SU-DHL-6 (cell line): ENCODE measurements around the gene BCAS3.

ENCODE experiments used
- H2AFZ ChIP-seq: fragments of 200-600 bp; sonication (generic); 2 replicates; pipeline ENCODE4 v1.6.1; 2014; ENCODE audit warnings: low read depth, mild to moderate bottlenecking, moderate library complexity, mixed read lengths, antibody characterized with exemption, low read length; ENCODE audit not compliant: severe bottlenecking
- H3F3A ChIP-seq: fragments of 200-600 bp; shearing (Covaris generic); 2 replicates; pipeline ENCODE4 v1.6.0; 2016; ENCODE audit warnings: antibody characterized with exemption, mild to moderate bottlenecking; ENCODE audit not compliant: insufficient read depth
- H3K27ac ChIP-seq: fragments of 200-600 bp; sonication (generic); 2 replicates; pipeline ENCODE4 v1.5.1; 2016; ENCODE audit warnings: low read depth, mild to moderate bottlenecking, low read length, moderate library complexity, mixed read lengths
- H3K27me3 ChIP-seq: fragments of 200-600 bp; sonication (generic), shearing (Covaris generic); 2 replicates; pipeline ENCODE4 v1.6.0; 2014; ENCODE audit warnings: mild to moderate bottlenecking, low read length
- H3K36me3 ChIP-seq: fragments of 200-600 bp; sonication (generic); 2 replicates; pipeline ENCODE4 v1.6.1; 2014; ENCODE audit warnings: mild to moderate bottlenecking, low read length, mixed read lengths
- H3K4me2 ChIP-seq: fragments of 300-600, 200-600 bp; shearing (Covaris generic), sonication (generic); 2 replicates; pipeline ENCODE4 v1.6.0; 2014; ENCODE audit warnings: low read length, low read depth, mild to moderate bottlenecking; ENCODE audit not compliant: poor library complexity, severe bottlenecking
- H3K4me3 ChIP-seq: fragments of 200-600 bp; sonication (generic); 2 replicates; pipeline ENCODE4 v1.5.1; 2014; ENCODE audit warnings: antibody characterized with exemption, low read length, mild to moderate bottlenecking, mixed read lengths; ENCODE audit not compliant: insufficient read depth, poor library complexity, severe bottlenecking
- H3K79me2 ChIP-seq: fragments of 200-600 bp; sonication (generic); 2 replicates; pipeline ENCODE4 v1.6.1; 2014; ENCODE audit warnings: mild to moderate bottlenecking, low read length, moderate library complexity; ENCODE audit not compliant: insufficient read depth
- H3K9ac ChIP-seq: fragments of 200-600 bp; sonication (generic); 2 replicates; pipeline ENCODE4 v1.7.0; 2014; ENCODE audit warnings: mild to moderate bottlenecking, low read length
- H3K9me2 ChIP-seq: fragments of 200-600 bp; sonication (generic); replicated peaks from 2 replicates; pipeline ENCODE4 v1.6.1; 2014; ENCODE audit warnings: low read length; ENCODE audit not compliant: insufficient read depth
- H3K9me3 ChIP-seq: fragments of 200-600 bp; sonication (generic); 2 replicates; pipeline ENCODE4 v1.6.1; 2014; ENCODE audit warnings: low read length, mixed read lengths; ENCODE audit not compliant: insufficient read depth
- H4K20me1 ChIP-seq: fragments of 200-600 bp; sonication (generic); 2 replicates; pipeline ENCODE4 v1.6.1; 2014; ENCODE audit warnings: low read depth, mild to moderate bottlenecking, antibody characterized with exemption, low read length, moderate library complexity, mixed read lengths
- EZH2phosphoT487 ChIP-seq: fragments of 200-600 bp; sonication (generic), shearing (Covaris generic); conservative IDR thresholded peaks from 2 replicates; pipeline ENCODE4 v1.6.1; 2018; ENCODE audit warnings: mild to moderate bottlenecking, antibody characterized with exemption, low read length, moderate library complexity, mixed read lengths
- TF ChIP-seq, protein P1 (sequence below): fragments of 200-600 bp; sonication (generic); IDR thresholded peaks from one replicate; pipeline ENCODE4 v1.5.1; 2017; ENCODE audit warnings: antibody characterized with exemption, mild to moderate bottlenecking, low read length, moderate library complexity; ENCODE audit not compliant: insufficient read depth, poor library complexity, severe bottlenecking

The BCAS3 gene

DNA sequence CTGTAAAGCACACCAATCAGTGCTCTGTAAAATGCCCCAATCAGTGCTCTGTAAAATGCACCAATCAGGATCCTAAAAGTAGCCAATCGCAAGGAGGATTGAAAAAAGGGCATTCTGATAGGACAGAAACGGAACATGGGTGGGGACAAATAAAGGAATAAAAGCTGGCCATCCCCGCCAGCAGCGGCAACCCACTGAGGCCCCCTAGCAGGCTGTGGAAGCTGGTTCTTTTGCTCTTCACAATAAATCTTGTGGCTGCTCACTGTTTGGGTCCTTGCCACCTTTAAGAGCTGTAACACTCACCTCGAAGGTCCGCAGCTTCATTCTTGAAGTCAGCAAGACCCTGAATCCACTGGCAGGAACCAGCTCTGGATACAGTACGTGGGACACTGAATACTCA, 559.6 kb downstream of the BCAS3 start:
- Histone ChIP-seq H3K9ac (no peak overlapping the region), H3K27ac (no peak overlapping the region), H4K20me1 (no peaks in the 10 kb centered on the region), H3K27me3 (no peaks in the 10 kb centered on the region), H3K9me3 (no peaks in the 10 kb centered on the region), H3K4me2 (no peak overlapping the region), H2AFZ (no peak overlapping the region), H3K79me2 (no peaks in the 10 kb centered on the region), H3K36me3 (no peaks in the 10 kb centered on the region), H3F3A (no peaks in the 10 kb centered on the region), H3K9me2 (no peaks in the 10 kb centered on the region), H3K4me3 (no peak overlapping the region)
- TF ChIP-seq, protein P1, sequence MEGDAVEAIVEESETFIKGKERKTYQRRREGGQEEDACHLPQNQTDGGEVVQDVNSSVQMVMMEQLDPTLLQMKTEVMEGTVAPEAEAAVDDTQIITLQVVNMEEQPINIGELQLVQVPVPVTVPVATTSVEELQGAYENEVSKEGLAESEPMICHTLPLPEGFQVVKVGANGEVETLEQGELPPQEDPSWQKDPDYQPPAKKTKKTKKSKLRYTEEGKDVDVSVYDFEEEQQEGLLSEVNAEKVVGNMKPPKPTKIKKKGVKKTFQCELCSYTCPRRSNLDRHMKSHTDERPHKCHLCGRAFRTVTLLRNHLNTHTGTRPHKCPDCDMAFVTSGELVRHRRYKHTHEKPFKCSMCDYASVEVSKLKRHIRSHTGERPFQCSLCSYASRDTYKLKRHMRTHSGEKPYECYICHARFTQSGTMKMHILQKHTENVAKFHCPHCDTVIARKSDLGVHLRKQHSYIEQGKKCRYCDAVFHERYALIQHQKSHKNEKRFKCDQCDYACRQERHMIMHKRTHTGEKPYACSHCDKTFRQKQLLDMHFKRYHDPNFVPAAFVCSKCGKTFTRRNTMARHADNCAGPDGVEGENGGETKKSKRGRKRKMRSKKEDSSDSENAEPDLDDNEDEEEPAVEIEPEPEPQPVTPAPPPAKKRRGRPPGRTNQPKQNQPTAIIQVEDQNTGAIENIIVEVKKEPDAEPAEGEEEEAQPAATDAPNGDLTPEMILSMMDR = no peak
- no peak for TF ChIP-seq EZH2phosphoT487

DNA sequence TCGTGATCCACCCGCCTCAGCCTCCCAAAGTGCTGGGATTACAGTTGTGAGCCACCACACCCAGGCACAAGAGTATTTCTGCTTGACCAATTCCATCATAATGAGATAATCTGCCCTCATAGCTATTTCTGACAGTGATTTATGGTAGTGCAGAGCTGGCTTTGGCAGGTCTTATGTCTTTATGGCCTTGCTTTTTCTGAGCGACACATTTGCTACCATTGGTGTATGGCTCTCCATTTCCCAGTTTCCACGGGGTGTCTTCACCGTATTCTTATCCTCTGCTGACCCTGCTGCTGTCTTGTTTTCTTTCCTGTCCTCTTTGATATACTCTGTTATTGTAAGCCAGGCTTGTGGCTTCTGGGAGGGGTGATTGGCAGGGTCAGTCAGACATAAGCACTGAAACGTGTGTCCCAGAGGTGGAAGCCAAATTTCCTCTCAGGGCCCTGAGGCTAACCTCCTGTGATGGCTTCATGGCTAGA, 560.8 kb downstream of the BCAS3 start:
- Histone ChIP-seq H2AFZ (no peak overlapping the region), H3K4me3 (no peak overlapping the region), H4K20me1 (no peaks in the 10 kb centered on the region), H3K9ac (no peak overlapping the region), H3K27ac (no peak overlapping the region), H3K36me3 (no peaks in the 10 kb centered on the region), H3K27me3 (no peaks in the 10 kb centered on the region), H3F3A (no peaks in the 10 kb centered on the region), H3K79me2 (no peaks in the 10 kb centered on the region), H3K4me2 (no peak overlapping the region), H3K9me2 (no peaks in the 10 kb centered on the region), H3K9me3 (no peaks in the 10 kb centered on the region)
- no peak for TF ChIP-seq EZH2phosphoT487
- TF ChIP-seq, protein P1 = no peak

DNA sequence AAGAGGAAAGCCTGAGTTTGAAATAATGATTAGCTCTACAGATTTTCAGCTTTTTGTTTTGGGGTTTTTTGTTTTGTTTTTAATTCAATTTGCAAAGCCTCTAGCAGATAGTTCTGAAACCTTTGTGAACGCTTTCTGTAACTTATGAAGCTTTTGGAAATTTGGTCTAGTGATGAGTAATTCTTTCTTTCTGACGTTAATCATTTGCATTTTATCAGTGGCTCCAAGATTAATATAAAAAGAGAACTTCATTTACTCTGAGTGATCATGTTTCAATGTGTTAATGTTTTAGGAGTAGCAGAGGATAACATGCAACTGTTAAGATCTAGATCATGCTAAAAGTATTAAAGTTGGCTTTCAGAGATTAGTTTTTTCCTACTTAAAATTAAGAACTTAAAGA, 561.7 kb downstream of the BCAS3 start:
- no peak overlapping the region for H3K27ac ChIP-seq
- H4K20me1 ChIP-seq = no peaks in the 10 kb centered on the region
- H2AFZ ChIP-seq = no peak overlapping the region
- H3K4me3 ChIP-seq = no peak overlapping the region
- no peaks in the 10 kb centered on the region for H3K9me3 ChIP-seq
- H3K9ac ChIP-seq = no peak overlapping the region
- H3K4me2 ChIP-seq = no peak overlapping the region
- no peaks in the 10 kb centered on the region for H3K9me2 ChIP-seq
- no peaks in the 10 kb centered on the region for H3F3A ChIP-seq
- no peak for TF ChIP-seq EZH2phosphoT487
- TF ChIP-seq, protein P1 = no peak
- H3K79me2 ChIP-seq = no peaks in the 10 kb centered on the region
- no peaks in the 10 kb centered on the region for H3K36me3 ChIP-seq
- H3K27me3 ChIP-seq = no peaks in the 10 kb centered on the region
